Adrenal gland (tissue), 12 donors: ENCODE data around the gene VPS37C. TPM values are rescaled to one million over a fixed set of nuclear protein-coding genes. Genes with fewer than 3 reads are reported as not detected.

Experiments
- DNase-seq, 7 donors: peaks; one replicate each; pipeline ENCODE4 v3.0.0-alpha.2; 2019 to 2020
- H3K27ac ChIP-seq, 5 donors: fragments of 200-600 bp; sonication (generic) in 4 of 5; 1 replicate in 3 of 5; 2 replicates in 2 of 5; pipeline versions ENCODE4 v1.5.1 to v1.8.0; 2016 to 2020; ENCODE audit warnings: mild to moderate bottlenecking in 1 of 5
- H3K27me3 ChIP-seq: fragments of 200-600 bp; 2 replicates; pipeline ENCODE4 v1.8.0; 2021
- H3K36me3 ChIP-seq, 2 donors: fragments of 200-600 bp; replicated peaks in 1 of 2; 1 replicate in 1 of 2; 2 replicates in 1 of 2; pipeline versions ENCODE4 v1.5.1 to v1.8.0; 2018 to 2022
- H3K4me1 ChIP-seq, 2 donors: fragments of 200-600 bp; replicated peaks in 1 of 2; 1 replicate in 1 of 2; 2 replicates in 1 of 2; pipeline versions ENCODE4 v1.5.1 to v1.8.0; 2018 to 2021
- H3K4me3 ChIP-seq, 4 donors: fragments of 200-600 bp; sonication (generic) in 3 of 4; one replicate each; pipeline ENCODE4 v1.5.1; 2016 to 2018
- H3K9me3 ChIP-seq, 3 donors: fragments of 200-600 bp; sonication (generic) in 1 of 3; replicated peaks in 1 of 3; 1 replicate in 2 of 3; 2 replicates in 1 of 3; pipeline versions ENCODE4 v1.5.1 to v1.8.0; 2016 to 2021
- CTCF ChIP-seq, 6 experiments: fragments of 450-650 bp in 4 of 6; fragments of 200-600 bp in 2 of 6; sonication (generic) in 1 of 6; IDR thresholded peaks; 1 replicate in 5 of 6; 2 replicates in 1 of 6; pipeline versions ENCODE4 v1.5.1 to v1.8.0; 2016 to 2021; ENCODE audit warnings: antibody characterized with exemption in 6 of 6, mild to moderate bottlenecking in 2 of 6, moderate library complexity in 1 of 6
- POLR2A ChIP-seq, 2 donors: fragments of 450-650 bp; IDR thresholded peaks; one replicate each; pipeline ENCODE4 v1.6.1; 2017; ENCODE audit warnings: antibody characterized with exemption in 2 of 2, mild to moderate bottlenecking in 2 of 2, moderate library complexity in 1 of 2
- WGBS, 4 donors: extraction: QIAGEN DNeasy Blood & Tissue Kit in 2 of 4; methylation state at CpG; one replicate each; pipeline versions ENCODE4 v1.1.5 to v1.1.7; 2013 to 2017; 5-methylcytosine and 5-hydroxymethylcytosine counted together
- intact Hi-C, 2 donors: fragments of 100-400 bp; cut with DNase I; formaldehyde crosslinking; loops; one replicate each; pipeline versions ENCODE4 v1.14.1 to v1.15.0; 2022 to 2023
- polyA plus RNA-seq, 3 donors: library from polyadenylated mRNA; stranded (reverse); fragments of 200-250 nt in 2 of 3; fragments of 350-450 nt in 1 of 3; fragmentation: Illumina TruSeq in 1 of 3; extraction: RNeasy Lipid Tissue Mini Kit (QIAGEN cat#74804) in 1 of 3; gene quantifications; one replicate each; pipeline ENCODE4 v1.2.3, GENCODE V29; 2013 to 2014
- total RNA-seq, 9 donors: library from RNA; depleted of rRNA in 4 of 9; stranded (reverse); fragments of >200 nt in 4 of 9; fragments of 120-200 nt in 1 of 9; fragmentation: NEBNext Ultra II Directional in 1 of 9; extraction: Animal tissue kit (Norgen Biotek cat#: 25700) in 1 of 9; gene quantifications; one replicate each; pipeline versions ENCODE4 v1.1.0 to v1.2.4, GENCODE V29; 2013 to 2023
- donor health status: healthy with polysubstance abuse.
- donor health status: Bipolar disorder and iron deficiency.
- donor health status: DM: yes; HTN: yes; CAD: no.
- donor health status: DM: no; HTN: no; CAD: no.
- donor health status: DM: no; HTN: no; CAD: no.
- donor health status: DM: yes; HTN: yes; CAD: no.

The VPS37C gene
- total and polyA plus RNA-seq, 12 donors = 8.6 to 27.9 (median 18.5) TPM

GRCh38 chr11:61125310-61125684, 35.9 kb downstream of the VPS37C start:
- Histone ChIP-seq H3K4me1 (peaks cover 3 to 13% of the 10 kb centered on the region in 2 donors), H3K27me3 (no peaks in the 10 kb centered on the region), H3K36me3 (no peaks in the 10 kb centered on the region), H3K9me3 (no peaks in the 10 kb centered on the region), H3K4me3 (no peak overlapping the region), H3K27ac (no peak overlapping the region)
- 65 to 77% (median 72%) methylated on average over 4 to 6 of the region's 6 CpGs for WGBS, 4 donors
- DNase-seq = no peak
- intact Hi-C loops = no loop called here
- TF ChIP-seq CTCF (IDR thresholded peaks at IDR 0.05) (no peak), POLR2A (IDR thresholded peaks at IDR 0.05) (no peak)

GRCh38 chr11:61124574-61125309, 36.5 kb downstream of the VPS37C start:
- Histone ChIP-seq H3K36me3 (no peaks in the 10 kb centered on the region), H3K27me3 (no peaks in the 10 kb centered on the region), H3K4me3 (no peak overlapping the region), H3K4me1 (peaks cover 0 to 9% of the 10 kb centered on the region in 2 donors), H3K9me3 (no peaks in the 10 kb centered on the region), H3K27ac (no peak overlapping the region)
- intact Hi-C loops = no loop called here
- 84 to 93% (median 85%) methylated on average over 10 to 17 of the region's 17 CpGs for WGBS, 4 donors
- DNase-seq = no peak
- TF ChIP-seq CTCF (IDR thresholded peaks at IDR 0.05) (no peak), POLR2A (IDR thresholded peaks at IDR 0.05) (no peak)

- intact Hi-C loops = no loop called here
- Histone ChIP-seq H3K36me3 (no peaks in the 10 kb centered on the region), H3K4me3 (no peak overlapping the region), H3K27me3 (no peaks in the 10 kb centered on the region), H3K27ac (no peak overlapping the region), H3K9me3 (no peaks in the 10 kb centered on the region), H3K4me1 (peaks cover 0 to 6% of the 10 kb centered on the region in 2 donors)
- WGBS, 4 donors = 81 to 97% (median 84%) methylated on average over 4 to 13 of the region's 13 CpGs
- TF ChIP-seq POLR2A (IDR thresholded peaks at IDR 0.05) (no peak), CTCF (IDR thresholded peaks at IDR 0.05) (no peak)
- no peak for DNase-seq
Observed at GRCh38 chr11:61123775-61124571, 37.3 kb downstream of the VPS37C start.

- no peak for DNase-seq
- intact Hi-C loops = no loop called here
- H3K4me3 ChIP-seq = no peak overlapping the region
- H3K27ac ChIP-seq = no peak overlapping the region
- H3K4me1 ChIP-seq = peaks cover 0 to 6% of the 10 kb centered on the region in 2 donors
- no peaks in the 10 kb centered on the region for H3K9me3 ChIP-seq
- TF ChIP-seq POLR2A (IDR thresholded peaks at IDR 0.05) (no peak), CTCF (IDR thresholded peaks at IDR 0.05) (no peak)
- no peaks in the 10 kb centered on the region for H3K27me3 ChIP-seq
- H3K36me3 ChIP-seq = no peaks in the 10 kb centered on the region
- WGBS, 4 donors = 87 to 93% (median 91%) methylated on average over 10 to 13 of the region's 13 CpGs
Observed at GRCh38 chr11:61122761-61123160, 38.5 kb downstream of the VPS37C start.
